CD4-positive, alpha-beta T cell treated with Interleukin-4 for 4 hours (primary cell): ENCODE data around the gene SLC34A3.
A peak's percentile ranks its signal among the peaks of the same experiment; 100 is the strongest.

Source experiments
- DNase-seq: peaks from one replicate; pipeline ENCODE4 v3.0.0-alpha.2; 2020

Gene SLC34A3

GRCh38 chr9:137198051-137198901 lies 32.4 kb upstream of the SLC34A3 start:
- DNase-seq, result no peak

- DNase-seq, result no peak
Observed at GRCh38 chr9:137198902-137199283, 31.8 kb upstream of the SLC34A3 start.

- no peak for DNase-seq
Observed at GRCh38 chr9:137199411-137200121, 31.1 kb upstream of the SLC34A3 start.

GRCh38 chr9:137200311-137201204 lies 30.1 kb upstream of the SLC34A3 start, which contains the start of gene TPRN:
TSS of gene TPRN (minus strand) at chr9:137200741. CDS start at chr9:137200711, 30 bp downstream.
- peak; percentile 98 for DNase-seq

- no peak for DNase-seq
Observed at GRCh38 chr9:137201205-137201868, 29.4 kb upstream of the SLC34A3 start.

GRCh38 chr9:137202966-137203365 lies 27.7 kb upstream of the SLC34A3 start:
- DNase-seq, result no peak

GRCh38 chr9:137204731-137205125 lies 26.0 kb upstream of the SLC34A3 start:
- DNase-seq, result no peak

- DNase-seq, result peak; percentile 87
Observed at GRCh38 chr9:137205126-137206069, 25.3 kb upstream of the SLC34A3 start, which contains the start of the genes NDOR1 and TMEM203. TSS of gene NDOR1 (plus strand) at chr9:137205700. CDS start at chr9:137205778, 78 bp downstream. TSS of gene TMEM203 (minus strand) at chr9:137205648. CDS start at chr9:137205414, 234 bp downstream.

- DNase-seq, result no peak
Observed at GRCh38 chr9:137206602-137207001, 24.1 kb upstream of the SLC34A3 start.

- no peak for DNase-seq
Observed at GRCh38 chr9:137211532-137211931, 19.2 kb upstream of the SLC34A3 start.

- no peak for DNase-seq
Observed at GRCh38 chr9:137212520-137212919, 18.2 kb upstream of the SLC34A3 start.

- no peak for DNase-seq
Observed at GRCh38 chr9:137213160-137214060, 17.3 kb upstream of the SLC34A3 start.

GRCh38 chr9:137214620-137215019 lies 16.1 kb upstream of the SLC34A3 start:
- DNase-seq, result no peak

- DNase-seq, result no peak
Observed at GRCh38 chr9:137215196-137215986, 15.3 kb upstream of the SLC34A3 start.

- no peak for DNase-seq
Observed at GRCh38 chr9:137216188-137216965, 14.3 kb upstream of the SLC34A3 start.

- DNase-seq, result no peak
Observed at GRCh38 chr9:137217276-137218211, 13.2 kb upstream of the SLC34A3 start.

- no peak for DNase-seq
Observed at GRCh38 chr9:137218212-137218753, 12.4 kb upstream of the SLC34A3 start.
